GM12875 (cell line): ENCODE measurements around the gene MSH4.

Experiments
- H3K4me3 ChIP-seq: one replicate; pipeline ENCODE4 v1.5.1; 2011; ENCODE audit warnings: low read depth, low read length, control low read depth
- TF ChIP-seq, protein P1 (sequence below): IDR thresholded peaks from 2 replicates; pipeline ENCODE4 v1.5.1; 2011; ENCODE audit warnings: low read depth, mild to moderate bottlenecking, control low read depth, inconsistent platforms, low read length, moderate library complexity, borderline replicate concordance; ENCODE audit not compliant: insufficient read depth

Gene MSH4

DNA sequence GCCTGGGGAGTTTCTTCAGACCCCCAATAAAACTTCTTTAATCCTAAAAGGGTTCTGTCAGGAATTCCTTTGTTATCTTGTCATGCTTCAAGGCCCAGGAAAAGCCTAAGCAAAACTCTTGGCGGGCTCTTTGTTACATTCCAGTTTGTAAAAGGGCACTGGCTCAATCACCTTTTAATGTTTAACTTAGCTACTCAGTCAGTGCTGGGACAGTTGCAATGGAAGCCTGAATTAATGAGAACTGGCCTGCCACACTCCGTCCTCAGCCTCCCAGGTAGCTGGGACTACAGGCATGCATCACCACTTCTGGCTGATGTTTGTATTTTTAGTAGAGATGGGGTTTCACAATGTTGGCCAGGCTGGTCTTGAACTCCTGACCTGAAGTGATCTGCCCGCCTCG is 156.8 kb downstream of the MSH4 start:
- TF ChIP-seq, protein P1, sequence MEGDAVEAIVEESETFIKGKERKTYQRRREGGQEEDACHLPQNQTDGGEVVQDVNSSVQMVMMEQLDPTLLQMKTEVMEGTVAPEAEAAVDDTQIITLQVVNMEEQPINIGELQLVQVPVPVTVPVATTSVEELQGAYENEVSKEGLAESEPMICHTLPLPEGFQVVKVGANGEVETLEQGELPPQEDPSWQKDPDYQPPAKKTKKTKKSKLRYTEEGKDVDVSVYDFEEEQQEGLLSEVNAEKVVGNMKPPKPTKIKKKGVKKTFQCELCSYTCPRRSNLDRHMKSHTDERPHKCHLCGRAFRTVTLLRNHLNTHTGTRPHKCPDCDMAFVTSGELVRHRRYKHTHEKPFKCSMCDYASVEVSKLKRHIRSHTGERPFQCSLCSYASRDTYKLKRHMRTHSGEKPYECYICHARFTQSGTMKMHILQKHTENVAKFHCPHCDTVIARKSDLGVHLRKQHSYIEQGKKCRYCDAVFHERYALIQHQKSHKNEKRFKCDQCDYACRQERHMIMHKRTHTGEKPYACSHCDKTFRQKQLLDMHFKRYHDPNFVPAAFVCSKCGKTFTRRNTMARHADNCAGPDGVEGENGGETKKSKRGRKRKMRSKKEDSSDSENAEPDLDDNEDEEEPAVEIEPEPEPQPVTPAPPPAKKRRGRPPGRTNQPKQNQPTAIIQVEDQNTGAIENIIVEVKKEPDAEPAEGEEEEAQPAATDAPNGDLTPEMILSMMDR = no peak
- no peak overlapping the region for H3K4me3 ChIP-seq

DNA sequence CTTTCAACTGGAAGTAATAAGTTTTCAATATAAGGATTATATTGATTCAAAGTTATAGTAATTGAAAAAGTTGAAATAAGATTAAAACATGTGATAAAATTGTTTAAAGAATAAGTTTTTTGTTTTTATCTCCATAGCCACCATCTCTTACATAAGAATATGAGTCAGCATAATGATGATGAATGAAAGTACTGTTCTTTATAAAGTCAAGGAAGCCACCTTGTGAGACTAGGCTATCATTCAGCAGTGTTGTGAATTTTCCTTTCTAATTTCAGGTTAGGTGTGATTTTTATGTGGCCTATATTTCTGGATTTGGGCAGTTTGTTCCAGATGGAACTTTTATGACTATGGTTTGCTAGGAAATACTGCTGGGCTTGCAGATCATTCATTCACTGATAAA is 157.9 kb downstream of the MSH4 start:
- TF ChIP-seq, protein P1 = no peak
- H3K4me3 ChIP-seq = no peak overlapping the region
